ENCODE data around the gene SLC39A1. TPM values are rescaled to one million over a fixed set of nuclear protein-coding genes. Genes with fewer than 3 reads are reported as not detected.
A peak's percentile ranks its signal among the peaks of the same experiment; 100 is the strongest.
"Not testable (repeated sequence)": the region's sequence is repeated elsewhere in the genome, so short reads cannot be mapped to it uniquely, and the experiment has no call there.

The SLC39A1 gene
- total RNA-seq, 1 donor from 2014 or later, result 87.8 TPM

DNA sequence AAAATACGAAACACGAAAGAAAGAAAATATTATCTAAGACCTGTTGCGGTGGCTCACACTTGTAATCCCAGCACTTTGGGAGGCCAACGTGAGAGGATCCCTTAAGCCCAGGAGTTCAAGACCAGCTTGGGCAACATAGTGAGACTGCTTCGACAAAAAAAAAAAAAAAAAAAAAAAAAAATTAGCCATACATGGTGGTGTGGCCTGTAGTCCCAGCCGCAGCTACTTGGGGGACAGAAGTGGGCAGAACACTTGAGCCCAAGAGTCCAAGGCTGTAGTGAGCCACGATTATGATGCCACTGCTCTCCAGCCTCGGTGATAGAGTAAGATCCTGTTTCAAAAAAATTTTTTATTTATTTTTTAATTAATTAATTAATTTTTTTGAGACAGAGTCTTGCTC, 24.3 kb upstream of the SLC39A1 start:
- Mint-ChIP-seq H3K4me1 (ENCODE audit: low read depth) (peaks cover 48% of the 10 kb centered on the region), H3K27ac (ENCODE audit: unreplicated experiment) (peak overlapping the region; percentile 51), H3K36me3 (ENCODE audit: low read depth) (peaks cover 19% of the 10 kb centered on the region), H3K9me3 (ENCODE audit: low read depth) (no peaks in the 10 kb centered on the region), H3K27me3 (ENCODE audit: low read depth) (no peaks in the 10 kb centered on the region), H3K4me3 (ENCODE audit: unreplicated experiment) (no peak overlapping the region)
- no peak for DNase-seq (ENCODE audit: low spot score)
- TF ChIP-seq, protein P1, sequence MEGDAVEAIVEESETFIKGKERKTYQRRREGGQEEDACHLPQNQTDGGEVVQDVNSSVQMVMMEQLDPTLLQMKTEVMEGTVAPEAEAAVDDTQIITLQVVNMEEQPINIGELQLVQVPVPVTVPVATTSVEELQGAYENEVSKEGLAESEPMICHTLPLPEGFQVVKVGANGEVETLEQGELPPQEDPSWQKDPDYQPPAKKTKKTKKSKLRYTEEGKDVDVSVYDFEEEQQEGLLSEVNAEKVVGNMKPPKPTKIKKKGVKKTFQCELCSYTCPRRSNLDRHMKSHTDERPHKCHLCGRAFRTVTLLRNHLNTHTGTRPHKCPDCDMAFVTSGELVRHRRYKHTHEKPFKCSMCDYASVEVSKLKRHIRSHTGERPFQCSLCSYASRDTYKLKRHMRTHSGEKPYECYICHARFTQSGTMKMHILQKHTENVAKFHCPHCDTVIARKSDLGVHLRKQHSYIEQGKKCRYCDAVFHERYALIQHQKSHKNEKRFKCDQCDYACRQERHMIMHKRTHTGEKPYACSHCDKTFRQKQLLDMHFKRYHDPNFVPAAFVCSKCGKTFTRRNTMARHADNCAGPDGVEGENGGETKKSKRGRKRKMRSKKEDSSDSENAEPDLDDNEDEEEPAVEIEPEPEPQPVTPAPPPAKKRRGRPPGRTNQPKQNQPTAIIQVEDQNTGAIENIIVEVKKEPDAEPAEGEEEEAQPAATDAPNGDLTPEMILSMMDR (IDR thresholded peaks at IDR 0.05), result no peak

DNA sequence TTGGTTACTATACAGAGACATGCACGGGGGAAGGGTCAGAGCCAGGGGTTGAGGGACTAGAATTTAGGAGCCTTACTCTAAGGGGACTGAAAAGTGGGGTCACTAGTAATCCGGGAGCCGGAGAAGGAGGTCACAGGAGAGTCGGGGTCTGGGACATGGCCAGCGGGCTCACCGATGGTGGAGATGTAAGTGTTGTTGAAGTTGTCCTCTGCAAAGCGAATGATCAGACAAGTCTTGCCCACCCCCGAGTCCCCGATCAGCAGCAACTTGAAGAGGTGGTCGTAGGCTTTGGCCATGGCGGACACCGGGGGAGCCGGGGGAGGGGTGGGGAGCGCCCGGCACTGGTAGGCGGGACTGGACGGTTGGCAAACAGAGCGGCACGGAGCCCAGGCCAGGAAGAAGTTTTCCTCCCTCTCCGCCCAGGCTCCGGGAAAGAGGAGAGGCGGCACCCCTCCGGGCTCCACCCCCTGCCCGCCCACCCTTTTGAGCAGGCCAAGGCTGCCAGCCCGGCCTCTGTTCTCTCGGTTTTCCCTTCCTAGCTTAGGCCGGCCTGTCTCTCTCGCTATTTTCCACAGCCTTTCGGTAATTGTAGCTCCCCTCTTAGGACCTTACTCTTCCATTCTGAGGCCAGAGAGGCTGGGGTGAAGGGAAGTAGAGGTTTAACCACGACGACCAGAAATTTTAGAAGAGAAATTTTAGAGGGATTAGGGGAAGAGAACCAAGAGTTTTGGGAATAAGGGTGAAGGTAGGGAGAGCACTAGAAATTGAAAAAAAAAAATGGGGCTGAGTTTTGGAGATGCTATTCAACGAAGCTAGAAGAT, 22.8 kb upstream of the SLC39A1 start, which contains the start of gene RAB13:
Gene RAB13 (minus strand): TSS at position 399 of the 821 bp plus-strand sequence. CDS start 103 bp downstream, at position 296.
- TF ChIP-seq, protein P1 (IDR thresholded peaks at IDR 0.05), result no peak
- Mint-ChIP-seq H3K4me3 (ENCODE audit: unreplicated experiment) (peak within 1 kb of the TSS; percentile 96), H3K4me1 (ENCODE audit: low read depth) (peaks cover 35% of the 10 kb centered on the region), H3K27me3 (ENCODE audit: low read depth) (no peaks in the 10 kb centered on the region), H3K9me3 (ENCODE audit: low read depth) (no peaks in the 10 kb centered on the region), H3K36me3 (ENCODE audit: low read depth) (peaks cover 13% of the 10 kb centered on the region), H3K27ac (ENCODE audit: unreplicated experiment) (peak within 1 kb of the TSS; percentile 96)
- DNase-seq (ENCODE audit: low spot score), result no peak

DNA sequence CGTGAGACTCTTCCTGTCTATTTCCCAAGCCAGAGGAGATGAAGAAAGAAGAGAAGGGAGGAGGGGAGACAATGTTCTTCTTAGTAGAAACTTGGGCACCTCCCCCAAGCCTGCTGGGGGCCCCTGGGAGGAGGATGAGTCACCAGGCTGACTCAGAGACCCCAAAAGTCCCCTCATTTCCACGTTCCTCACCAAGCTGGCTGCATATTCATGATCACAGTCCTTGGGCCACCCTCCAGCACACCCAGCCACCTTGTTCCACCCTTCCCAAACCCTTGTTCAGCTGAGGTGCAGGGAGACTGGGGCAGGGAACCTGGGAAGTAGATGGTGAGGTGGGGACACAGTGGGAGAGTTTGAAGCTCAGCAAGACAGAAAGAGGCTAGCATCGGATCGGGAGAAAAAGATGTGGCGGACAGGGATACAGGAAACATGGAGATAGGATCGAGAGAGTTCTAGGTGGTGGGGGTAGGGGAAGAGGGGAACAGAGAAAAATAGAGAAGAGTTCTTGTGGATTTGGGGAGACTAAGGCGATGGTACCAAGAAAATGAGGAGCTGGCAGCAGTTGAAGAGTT, 22.1 kb upstream of the SLC39A1 start:
- H3K4me1 Mint-ChIP-seq (ENCODE audit: low read depth), result peaks cover 30% of the 10 kb centered on the region
- H3K36me3 Mint-ChIP-seq (ENCODE audit: low read depth), result peaks cover 11% of the 10 kb centered on the region
- no peak for DNase-seq (ENCODE audit: low spot score)
- TF ChIP-seq, protein P1 (IDR thresholded peaks at IDR 0.05), result no peak
- H3K4me3 Mint-ChIP-seq (ENCODE audit: unreplicated experiment), result peak overlapping the region; percentile 96
- peak overlapping the region; percentile 88 for H3K27ac Mint-ChIP-seq (ENCODE audit: unreplicated experiment)
- H3K27me3 Mint-ChIP-seq (ENCODE audit: low read depth), result no peaks in the 10 kb centered on the region
- H3K9me3 Mint-ChIP-seq (ENCODE audit: low read depth), result no peaks in the 10 kb centered on the region

DNA sequence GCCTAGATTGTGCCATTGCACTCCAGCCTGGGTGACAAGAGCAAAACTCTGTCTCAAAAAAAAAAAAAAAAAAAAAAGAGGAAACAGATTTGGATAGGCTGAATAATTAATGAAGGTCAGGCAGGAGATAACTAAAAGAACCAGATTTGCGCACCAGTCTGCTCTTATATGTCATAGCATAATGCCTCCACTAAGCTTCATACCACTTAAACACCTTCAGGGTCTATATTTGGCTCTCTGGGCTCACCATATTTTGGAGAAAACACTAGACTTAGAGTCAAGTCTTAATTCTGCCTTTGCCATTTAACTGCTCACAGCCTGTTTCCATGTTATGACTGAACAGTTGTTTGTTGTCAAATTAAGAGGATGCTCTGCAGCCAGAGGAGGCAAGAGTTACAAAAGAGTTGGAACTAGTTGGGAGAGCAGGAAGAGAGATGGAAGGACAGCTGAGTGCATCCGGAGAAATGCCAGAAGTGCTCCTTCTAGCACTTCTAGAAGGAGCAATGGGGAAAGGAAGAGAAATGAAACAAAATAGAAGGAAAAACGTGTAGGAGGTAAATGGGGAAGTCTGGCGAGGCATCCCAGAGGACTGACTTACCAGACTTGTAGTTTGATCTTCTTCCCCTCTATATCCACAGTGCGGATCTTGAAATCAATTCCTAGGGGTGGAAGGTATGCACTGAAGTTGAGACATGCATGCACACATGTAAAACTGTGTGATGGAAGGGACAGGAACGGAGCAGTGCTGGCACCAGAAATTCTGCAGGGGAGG, 21.0 kb upstream of the SLC39A1 start:
- Mint-ChIP-seq H3K27me3 (ENCODE audit: low read depth) (no peaks in the 10 kb centered on the region), H3K9me3 (ENCODE audit: low read depth) (no peaks in the 10 kb centered on the region), H3K36me3 (ENCODE audit: low read depth) (peaks cover 11% of the 10 kb centered on the region), H3K27ac (ENCODE audit: unreplicated experiment) (peak overlapping the region; percentile 6), H3K4me1 (ENCODE audit: low read depth) (peaks cover 28% of the 10 kb centered on the region), H3K4me3 (ENCODE audit: unreplicated experiment) (peak overlapping the region; percentile 49)
- DNase-seq (ENCODE audit: low spot score), result no peak
- TF ChIP-seq, protein P1 (IDR thresholded peaks at IDR 0.05), result no peak

DNA sequence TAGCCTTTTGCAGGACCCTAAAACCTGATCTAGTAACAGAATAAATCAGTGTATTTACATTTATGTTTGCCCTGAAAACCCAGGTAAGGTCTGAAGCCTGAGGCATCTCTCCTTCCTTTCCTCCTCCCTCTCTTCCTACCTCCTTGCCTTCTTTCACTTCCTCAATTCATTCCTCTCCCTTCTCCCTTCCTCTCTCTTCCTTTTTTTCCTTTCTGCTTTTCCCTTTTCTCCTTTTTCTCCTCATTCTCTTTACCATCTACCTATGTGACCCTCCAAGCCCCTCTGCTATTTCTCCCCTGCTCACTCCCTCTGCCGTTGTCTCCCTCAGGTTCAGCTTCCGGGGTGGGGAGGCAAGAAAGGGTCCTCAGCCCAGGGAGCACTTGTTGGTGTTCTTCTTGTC, 18.4 kb upstream of the SLC39A1 start:
- Mint-ChIP-seq H3K36me3 (ENCODE audit: low read depth) (peaks cover 15% of the 10 kb centered on the region), H3K4me1 (ENCODE audit: low read depth) (peaks cover 35% of the 10 kb centered on the region), H3K27ac (ENCODE audit: unreplicated experiment) (peak overlapping the region; percentile 42)
- H3K27me3 Mint-ChIP-seq (ENCODE audit: low read depth); DNase-seq (ENCODE audit: low spot score); H3K4me3 Mint-ChIP-seq (ENCODE audit: unreplicated experiment); H3K9me3 Mint-ChIP-seq (ENCODE audit: low read depth): not testable (repeated sequence)

DNA sequence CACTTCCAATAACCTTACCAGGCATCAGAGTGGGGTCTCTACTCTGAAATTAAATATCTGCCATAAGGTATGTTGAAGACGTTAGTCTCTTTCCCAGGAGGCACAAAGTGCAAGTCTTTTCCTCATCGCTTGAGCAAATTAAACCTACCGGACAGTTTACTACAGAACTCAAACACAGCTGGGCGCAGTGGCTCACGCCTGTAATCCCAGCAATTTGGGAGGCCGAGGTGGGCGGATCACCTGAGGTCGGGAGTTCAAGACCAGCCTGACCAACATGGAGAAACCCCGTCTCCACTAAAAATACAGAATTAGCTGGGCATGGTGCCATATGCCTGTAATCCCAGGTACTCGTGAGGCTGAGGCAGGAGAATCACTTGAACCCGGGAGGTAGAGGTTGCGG, 15.8 kb upstream of the SLC39A1 start:
- DNase-seq (ENCODE audit: low spot score); H3K9me3 Mint-ChIP-seq (ENCODE audit: low read depth); H3K4me3 Mint-ChIP-seq (ENCODE audit: unreplicated experiment); H3K27me3 Mint-ChIP-seq (ENCODE audit: low read depth): not testable (repeated sequence)
- Mint-ChIP-seq H3K4me1 (ENCODE audit: low read depth) (peaks cover 27% of the 10 kb centered on the region), H3K27ac (ENCODE audit: unreplicated experiment) (peak overlapping the region; percentile 63), H3K36me3 (ENCODE audit: low read depth) (peaks cover 24% of the 10 kb centered on the region)
